T1000 (cell line): Measurements from ENCODE around the gene EML6.
"Not testable (repeated sequence)": the region's sequence is repeated elsewhere in the genome, so short reads cannot be mapped to it uniquely, and the experiment has no call there.

Source experiments
- DNase-seq: peaks from one replicate; lab custom pipeline; 2025; ENCODE audit warnings: mixed read lengths; lab: John Stamatoyannopoulos, UW

Gene EML6

GRCh38 chr2:54845094-54845493 lies 121.6 kb downstream of the EML6 start:
- DNase-seq, result no peak

GRCh38 chr2:54845514-54845913 lies 122.1 kb downstream of the EML6 start:
- no peak for DNase-seq

GRCh38 chr2:54850171-54851122 lies 127.0 kb downstream of the EML6 start:
- DNase-seq, result no peak

GRCh38 chr2:54853616-54854310 lies 130.3 kb downstream of the EML6 start:
- DNase-seq, result no peak

- DNase-seq, result no peak
These were observed 132.0 kb downstream of the EML6 start for GRCh38 chr2:54855434-54855833.

GRCh38 chr2:54858021-54858681 lies 134.7 kb downstream of the EML6 start:
- DNase-seq, result no peak

GRCh38 chr2:54859416-54859815 lies 136.0 kb downstream of the EML6 start:
- no peak for DNase-seq

GRCh38 chr2:54859997-54860701 lies 136.7 kb downstream of the EML6 start:
- DNase-seq, result peak; percentile 72

GRCh38 chr2:54862229-54862628 lies 138.8 kb downstream of the EML6 start:
- DNase-seq, result no peak

GRCh38 chr2:54862742-54863141 lies 139.3 kb downstream of the EML6 start:
- no peak for DNase-seq

- DNase-seq, result no peak
These were observed 140.2 kb downstream of the EML6 start for GRCh38 chr2:54863660-54864059.

- no peak for DNase-seq
These were observed 140.6 kb downstream of the EML6 start for GRCh38 chr2:54864096-54864495.

GRCh38 chr2:54864727-54865126 lies 141.3 kb downstream of the EML6 start:
- no peak for DNase-seq

GRCh38 chr2:54866179-54866578 lies 142.7 kb downstream of the EML6 start:
- no peak for DNase-seq

GRCh38 chr2:54866868-54867267 lies 143.4 kb downstream of the EML6 start:
- DNase-seq, result no peak

GRCh38 chr2:54867457-54867856 lies 144.0 kb downstream of the EML6 start:
- DNase-seq, result no peak

GRCh38 chr2:54871457-54872107 lies 148.1 kb downstream of the EML6 start:
- DNase-seq, result no peak

GRCh38 chr2:54872780-54873179 lies 149.3 kb downstream of the EML6 start:
- DNase-seq, result no peak

- DNase-seq, result not testable (repeated sequence)
These were observed 149.8 kb downstream of the EML6 start for GRCh38 chr2:54873236-54873635.

GRCh38 chr2:54876764-54877163 lies 153.3 kb downstream of the EML6 start:
- DNase-seq, result no peak

GRCh38 chr2:54878182-54878581 lies 154.7 kb downstream of the EML6 start:
- DNase-seq, result no peak
